ENCODE data around the gene PRTG. TPM values are rescaled to one million over a fixed set of nuclear protein-coding genes. Genes with fewer than 3 reads are reported as not detected.

Gene PRTG
- total RNA-seq, 1 experiment from 2014 or later, result 3.6 TPM

DNA sequence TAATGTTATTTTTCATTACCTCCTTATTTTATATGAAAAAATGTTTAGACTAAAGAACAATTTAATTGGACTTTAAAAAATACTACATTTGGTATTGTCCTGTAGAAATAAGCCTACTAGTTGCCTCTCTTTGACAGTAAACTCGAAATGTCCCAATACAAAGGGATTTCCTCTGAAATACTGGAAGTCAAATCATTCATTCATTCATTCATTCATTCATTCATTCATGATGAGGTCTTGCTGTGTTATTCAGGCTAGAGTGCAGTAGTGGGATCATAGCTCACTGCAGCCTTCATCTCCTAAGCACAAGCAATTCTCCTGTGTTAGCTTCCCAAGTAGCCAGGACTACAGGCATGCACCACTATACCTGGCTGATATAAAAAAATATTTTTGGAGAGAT is 104.2 kb downstream of the PRTG start:
- no peak for TF ChIP-seq FOXP1 (CRISPR knock-in tag; IDR thresholded peaks at IDR 0.05; ENCODE audit: borderline replicate concordance)
- TF ChIP-seq ZNF317 (CRISPR knock-in tag; IDR thresholded peaks at IDR 0.05; ENCODE audit: borderline replicate concordance, low read depth), result no peak
- TF ChIP-seq, protein P1, sequence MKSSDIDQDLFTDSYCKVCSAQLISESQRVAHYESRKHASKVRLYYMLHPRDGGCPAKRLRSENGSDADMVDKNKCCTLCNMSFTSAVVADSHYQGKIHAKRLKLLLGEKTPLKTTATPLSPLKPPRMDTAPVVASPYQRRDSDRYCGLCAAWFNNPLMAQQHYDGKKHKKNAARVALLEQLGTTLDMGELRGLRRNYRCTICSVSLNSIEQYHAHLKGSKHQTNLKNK (CRISPR knock-in tag; IDR thresholded peaks at IDR 0.05), result no peak
- no peak for TF ChIP-seq CREM (CRISPR knock-in tag; IDR thresholded peaks at IDR 0.05)
- TF ChIP-seq, protein P2, sequence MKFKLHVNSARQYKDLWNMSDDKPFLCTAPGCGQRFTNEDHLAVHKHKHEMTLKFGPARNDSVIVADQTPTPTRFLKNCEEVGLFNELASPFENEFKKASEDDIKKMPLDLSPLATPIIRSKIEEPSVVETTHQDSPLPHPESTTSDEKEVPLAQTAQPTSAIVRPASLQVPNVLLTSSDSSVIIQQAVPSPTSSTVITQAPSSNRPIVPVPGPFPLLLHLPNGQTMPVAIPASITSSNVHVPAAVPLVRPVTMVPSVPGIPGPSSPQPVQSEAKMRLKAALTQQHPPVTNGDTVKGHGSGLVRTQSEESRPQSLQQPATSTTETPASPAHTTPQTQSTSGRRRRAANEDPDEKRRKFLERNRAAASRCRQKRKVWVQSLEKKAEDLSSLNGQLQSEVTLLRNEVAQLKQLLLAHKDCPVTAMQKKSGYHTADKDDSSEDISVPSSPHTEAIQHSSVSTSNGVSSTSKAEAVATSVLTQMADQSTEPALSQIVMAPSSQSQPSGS (CRISPR knock-in tag; IDR thresholded peaks at IDR 0.05; ENCODE audit: borderline replicate concordance, low read depth), result no peak
- TF ChIP-seq ETV6 (CRISPR knock-in tag; IDR thresholded peaks at IDR 0.05), result no peak
- TF ChIP-seq, protein P3, sequence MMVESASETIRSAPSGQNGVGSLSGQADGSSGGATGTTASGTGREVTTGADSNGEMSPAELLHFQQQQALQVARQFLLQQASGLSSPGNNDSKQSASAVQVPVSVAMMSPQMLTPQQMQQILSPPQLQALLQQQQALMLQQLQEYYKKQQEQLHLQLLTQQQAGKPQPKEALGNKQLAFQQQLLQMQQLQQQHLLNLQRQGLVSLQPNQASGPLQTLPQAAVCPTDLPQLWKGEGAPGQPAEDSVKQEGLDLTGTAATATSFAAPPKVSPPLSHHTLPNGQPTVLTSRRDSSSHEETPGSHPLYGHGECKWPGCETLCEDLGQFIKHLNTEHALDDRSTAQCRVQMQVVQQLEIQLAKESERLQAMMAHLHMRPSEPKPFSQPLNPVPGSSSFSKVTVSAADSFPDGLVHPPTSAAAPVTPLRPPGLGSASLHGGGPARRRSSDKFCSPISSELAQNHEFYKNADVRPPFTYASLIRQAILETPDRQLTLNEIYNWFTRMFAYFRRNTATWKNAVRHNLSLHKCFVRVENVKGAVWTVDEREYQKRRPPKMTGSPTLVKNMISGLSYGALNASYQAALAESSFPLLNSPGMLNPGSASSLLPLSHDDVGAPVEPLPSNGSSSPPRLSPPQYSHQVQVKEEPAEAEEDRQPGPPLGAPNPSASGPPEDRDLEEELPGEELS (CRISPR knock-in tag; IDR thresholded peaks at IDR 0.05), result no peak
- no peak for TF ChIP-seq SMAD3 (CRISPR knock-in tag; IDR thresholded peaks at IDR 0.05; ENCODE audit: borderline replicate concordance)
- TF ChIP-seq, protein P4, sequence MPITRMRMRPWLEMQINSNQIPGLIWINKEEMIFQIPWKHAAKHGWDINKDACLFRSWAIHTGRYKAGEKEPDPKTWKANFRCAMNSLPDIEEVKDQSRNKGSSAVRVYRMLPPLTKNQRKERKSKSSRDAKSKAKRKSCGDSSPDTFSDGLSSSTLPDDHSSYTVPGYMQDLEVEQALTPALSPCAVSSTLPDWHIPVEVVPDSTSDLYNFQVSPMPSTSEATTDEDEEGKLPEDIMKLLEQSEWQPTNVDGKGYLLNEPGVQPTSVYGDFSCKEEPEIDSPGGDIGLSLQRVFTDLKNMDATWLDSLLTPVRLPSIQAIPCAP (CRISPR knock-in tag; IDR thresholded peaks at IDR 0.05), result no peak
- no peak overlapping the region for H3K4me3 Mint-ChIP-seq
- ChIA-PET CTCF (interaction anchor here (1.7 kb wide), 1 partner anchor 11 kb away, joined by 4 read pairs; no protein-coding TSS in a partner anchor), POLR2A (no interaction called here)
- ATAC-seq, result no peak
- no peaks in the 10 kb centered on the region for H3K36me3 Mint-ChIP-seq
- no peak for DNase-seq (ENCODE audit: low spot score)
- H3K27ac Mint-ChIP-seq, result no peak overlapping the region
- no peaks in the 10 kb centered on the region for H3K9me3 Mint-ChIP-seq
- H3K4me1 Mint-ChIP-seq, result no peaks in the 10 kb centered on the region
- no peaks in the 10 kb centered on the region; the same call in 1 of the 2 replicates for H3K27me3 Mint-ChIP-seq (ENCODE audit: low read depth)

DNA sequence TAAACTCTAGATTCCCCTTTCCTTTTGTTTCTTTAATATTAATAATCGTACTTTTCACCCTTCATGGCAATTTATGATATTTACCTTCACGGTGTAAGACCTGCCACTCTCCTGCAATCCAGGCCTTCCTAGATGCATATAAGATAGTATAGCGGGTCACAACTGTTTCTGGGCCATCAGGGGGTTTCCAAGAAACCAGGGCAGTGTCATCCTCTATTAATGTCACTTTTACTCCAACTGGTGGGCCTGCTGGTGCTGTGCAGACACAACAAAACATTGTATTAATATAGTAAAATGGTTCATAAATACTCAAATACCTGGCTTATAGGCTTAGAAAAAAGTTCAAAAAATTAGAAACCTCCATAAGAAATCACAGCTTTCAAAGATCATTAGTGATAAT is 105.9 kb downstream of the PRTG start:
- Mint-ChIP-seq H3K27ac (no peak overlapping the region), H3K36me3 (no peaks in the 10 kb centered on the region), H3K4me1 (no peaks in the 10 kb centered on the region), H3K9me3 (no peaks in the 10 kb centered on the region), H3K27me3 (ENCODE audit: low read depth) (no peaks in the 10 kb centered on the region; the same call in 1 of the 2 replicates), H3K4me3 (no peak overlapping the region)
- TF ChIP-seq FOXP1 (CRISPR knock-in tag; IDR thresholded peaks at IDR 0.05; ENCODE audit: borderline replicate concordance) (no peak), EMX1 (CRISPR knock-in tag; IDR thresholded peaks at IDR 0.05) (no peak), TP53 (CRISPR knock-in tag; IDR thresholded peaks at IDR 0.05) (no peak), KAT7 (CRISPR knock-in tag; IDR thresholded peaks at IDR 0.05; ENCODE audit: borderline replicate concordance) (no peak), MYBL2 (CRISPR knock-in tag; IDR thresholded peaks at IDR 0.05) (no peak), FOXJ3 (CRISPR knock-in tag; IDR thresholded peaks at IDR 0.05; ENCODE audit: borderline replicate concordance) (no peak), ZNF232 (CRISPR knock-in tag; IDR thresholded peaks at IDR 0.05) (no peak)
- TF ChIP-seq, protein P5, sequence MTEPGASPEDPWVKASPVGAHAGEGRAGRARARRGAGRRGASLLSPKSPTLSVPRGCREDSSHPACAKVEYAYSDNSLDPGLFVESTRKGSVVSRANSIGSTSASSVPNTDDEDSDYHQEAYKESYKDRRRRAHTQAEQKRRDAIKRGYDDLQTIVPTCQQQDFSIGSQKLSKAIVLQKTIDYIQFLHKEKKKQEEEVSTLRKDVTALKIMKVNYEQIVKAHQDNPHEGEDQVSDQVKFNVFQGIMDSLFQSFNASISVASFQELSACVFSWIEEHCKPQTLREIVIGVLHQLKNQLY (CRISPR knock-in tag; IDR thresholded peaks at IDR 0.05), result no peak
- TF ChIP-seq, protein P6, sequence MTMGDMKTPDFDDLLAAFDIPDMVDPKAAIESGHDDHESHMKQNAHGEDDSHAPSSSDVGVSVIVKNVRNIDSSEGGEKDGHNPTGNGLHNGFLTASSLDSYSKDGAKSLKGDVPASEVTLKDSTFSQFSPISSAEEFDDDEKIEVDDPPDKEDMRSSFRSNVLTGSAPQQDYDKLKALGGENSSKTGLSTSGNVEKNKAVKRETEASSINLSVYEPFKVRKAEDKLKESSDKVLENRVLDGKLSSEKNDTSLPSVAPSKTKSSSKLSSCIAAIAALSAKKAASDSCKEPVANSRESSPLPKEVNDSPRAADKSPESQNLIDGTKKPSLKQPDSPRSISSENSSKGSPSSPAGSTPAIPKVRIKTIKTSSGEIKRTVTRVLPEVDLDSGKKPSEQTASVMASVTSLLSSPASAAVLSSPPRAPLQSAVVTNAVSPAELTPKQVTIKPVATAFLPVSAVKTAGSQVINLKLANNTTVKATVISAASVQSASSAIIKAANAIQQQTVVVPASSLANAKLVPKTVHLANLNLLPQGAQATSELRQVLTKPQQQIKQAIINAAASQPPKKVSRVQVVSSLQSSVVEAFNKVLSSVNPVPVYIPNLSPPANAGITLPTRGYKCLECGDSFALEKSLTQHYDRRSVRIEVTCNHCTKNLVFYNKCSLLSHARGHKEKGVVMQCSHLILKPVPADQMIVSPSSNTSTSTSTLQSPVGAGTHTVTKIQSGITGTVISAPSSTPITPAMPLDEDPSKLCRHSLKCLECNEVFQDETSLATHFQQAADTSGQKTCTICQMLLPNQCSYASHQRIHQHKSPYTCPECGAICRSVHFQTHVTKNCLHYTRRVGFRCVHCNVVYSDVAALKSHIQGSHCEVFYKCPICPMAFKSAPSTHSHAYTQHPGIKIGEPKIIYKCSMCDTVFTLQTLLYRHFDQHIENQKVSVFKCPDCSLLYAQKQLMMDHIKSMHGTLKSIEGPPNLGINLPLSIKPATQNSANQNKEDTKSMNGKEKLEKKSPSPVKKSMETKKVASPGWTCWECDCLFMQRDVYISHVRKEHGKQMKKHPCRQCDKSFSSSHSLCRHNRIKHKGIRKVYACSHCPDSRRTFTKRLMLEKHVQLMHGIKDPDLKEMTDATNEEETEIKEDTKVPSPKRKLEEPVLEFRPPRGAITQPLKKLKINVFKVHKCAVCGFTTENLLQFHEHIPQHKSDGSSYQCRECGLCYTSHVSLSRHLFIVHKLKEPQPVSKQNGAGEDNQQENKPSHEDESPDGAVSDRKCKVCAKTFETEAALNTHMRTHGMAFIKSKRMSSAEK (CRISPR knock-in tag; IDR thresholded peaks at IDR 0.05; ENCODE audit: borderline replicate concordance), result no peak
- ChIA-PET CTCF (no interaction called here), POLR2A (no interaction called here)
- DNase-seq (ENCODE audit: low spot score) (no peak), ATAC-seq (no peak)

Data from WTC11 (cell line).